Tibial nerve (tissue), 4 donors: Measurements from ENCODE around the gene ERMP1.

Experiments used
- CTCF ChIP-seq, 5 experiments: fragments of 200-600 bp in 3 of 5; fragments of 450-650 bp in 2 of 5; sonication (generic) in 3 of 5; IDR thresholded peaks; one replicate each; pipeline ENCODE4 v1.5.1; 2016 to 2019; ENCODE audit warnings: antibody characterized with exemption in 5 of 5, mild to moderate bottlenecking in 3 of 5, moderate library complexity in 2 of 5
- EP300 ChIP-seq, 2 donors: sonication (generic); formaldehyde crosslinking; IDR thresholded peaks; one replicate each; pipeline ENCODE4 v1.6.1; 2017; ENCODE audit warnings: antibody characterized with exemption in 2 of 2, mild to moderate bottlenecking in 1 of 2

- TF ChIP-seq CTCF (IDR thresholded peaks at IDR 0.05) (no peak), EP300 (IDR thresholded peaks at IDR 0.05) (no peak)
Measured at GRCh38 chr9:5750569-5750968, 82.3 kb downstream of the ERMP1 start.
